Thyroid gland (tissue), 4 donors: Measurements from ENCODE around the gene SUOX.

ENCODE experiments used
- CTCF ChIP-seq, 6 experiments: fragments of 200-600 bp in 3 of 6; fragments of 450-650 bp in 3 of 6; sonication (generic) in 3 of 6; IDR thresholded peaks; one replicate each; pipeline ENCODE4 v1.5.1; 2016 to 2019; ENCODE audit warnings: antibody characterized with exemption in 6 of 6, mild to moderate bottlenecking in 2 of 6, inconsistent platforms in 1 of 6, moderate library complexity in 1 of 6
- POLR2A ChIP-seq, 2 donors: fragments of 450-650 bp; IDR thresholded peaks; one replicate each; pipeline ENCODE4 v1.6.1; 2017; ENCODE audit warnings: antibody characterized with exemption in 2 of 2, mild to moderate bottlenecking in 2 of 2, moderate library complexity in 1 of 2

- TF ChIP-seq CTCF (IDR thresholded peaks at IDR 0.05) (no peak), POLR2A (IDR thresholded peaks at IDR 0.05) (no peak)
Measured at GRCh38 chr12:55991110-55991509, 6.0 kb upstream of the SUOX start.
